Colonic mucosa (tissue), 4 donors: ENCODE data around the gene JAG2. TPM values are rescaled to one million over a fixed set of nuclear protein-coding genes. Genes with fewer than 3 reads are reported as not detected.

Experiments used
- DNase-seq: peaks from one replicate; pipeline ENCODE4 v3.0.0-alpha.2; 2020
- H3K27ac ChIP-seq: fragments of 200-600 bp; one replicate; pipeline ENCODE4 v1.8.0; 2021
- H3K27me3 ChIP-seq: fragments of 200-600 bp; one replicate; pipeline ENCODE4 v1.8.0; 2021
- H3K36me3 ChIP-seq: fragments of 200-600 bp; one replicate; pipeline ENCODE4 v1.8.0; 2021
- H3K4me1 ChIP-seq: fragments of 200-600 bp; one replicate; pipeline ENCODE4 v1.8.0; 2021; ENCODE audit warnings: mild to moderate bottlenecking
- H3K4me3 ChIP-seq: fragments of 200-600 bp; one replicate; pipeline ENCODE4 v1.8.0; 2021
- H3K9ac ChIP-seq, 2 donors: one replicate each; pipeline ENCODE4 v1.7.0; 2013; ENCODE audit warnings: control low read depth in 2 of 2, low read depth in 2 of 2, low read length in 2 of 2
- H3K9me3 ChIP-seq: fragments of 200-600 bp; one replicate; pipeline ENCODE4 v1.8.0; 2021
- intact Hi-C: fragments of 100-400 bp; cut with DNase I; formaldehyde crosslinking; loops from one replicate; pipeline ENCODE4 v1.14.1; 2022
- total RNA-seq, 2 donors: library from RNA; stranded (reverse); fragmentation: NEBNext Ultra II Directional in 1 of 2; extraction: Animal tissue kit (Norgen Biotek cat#: 25700) in 1 of 2; gene quantifications; one replicate each; pipeline ENCODE4 v1.2.1, GENCODE V29; 2021
- TF ChIP-seq, protein P1 (sequence below): fragments of 200-600 bp; IDR thresholded peaks from one replicate; pipeline ENCODE4 v1.8.0; 2022; ENCODE audit warnings: antibody characterized with exemption, mild to moderate bottlenecking
- donor health status: healthy.
- donor health status: DM: no; HTN: no; CAD: no.
- donor health status: DM: no; HTN: no; CAD: no.

JAG2 gene
- total RNA-seq, 2 donors from 2014 or later, result 8.2 to 11.0 TPM

DNA sequence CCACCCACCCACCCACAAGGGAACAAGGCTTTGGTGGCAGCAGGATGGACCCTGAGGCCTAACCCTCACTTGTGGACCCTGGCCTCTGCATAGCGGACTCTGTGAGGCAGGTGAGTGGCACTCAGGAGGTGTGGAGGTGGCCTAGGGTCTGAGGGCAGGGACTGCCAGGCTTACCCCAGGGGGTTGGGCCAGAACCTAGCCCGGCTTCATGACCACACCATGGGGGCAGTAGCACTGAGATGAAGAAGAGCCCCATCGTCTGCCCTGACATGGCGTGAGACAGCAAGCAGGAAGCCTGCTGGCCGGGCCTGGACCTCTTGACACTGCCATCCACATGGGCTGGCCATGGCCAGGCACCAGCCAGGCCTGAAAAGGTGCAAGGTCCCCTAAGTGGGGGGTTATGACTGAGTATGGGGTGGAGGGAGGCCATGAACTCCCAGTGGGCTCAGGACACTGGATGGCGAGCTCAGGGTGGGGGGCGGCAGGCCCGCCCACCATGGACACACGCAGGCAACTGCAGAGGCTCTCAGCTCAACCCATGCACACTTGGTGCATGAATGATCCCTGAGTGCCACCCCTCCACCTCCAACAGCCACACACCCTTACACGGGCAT is 29.3 kb downstream of the JAG2 start:
- no peak for DNase-seq
- H3K9me3 ChIP-seq, result no peaks in the 10 kb centered on the region
- no peak overlapping the region for H3K27ac ChIP-seq
- no peaks in the 10 kb centered on the region for H3K4me1 ChIP-seq
- H3K4me3 ChIP-seq, result no peak overlapping the region
- no peaks in the 10 kb centered on the region for H3K27me3 ChIP-seq
- H3K36me3 ChIP-seq, result no peaks in the 10 kb centered on the region
- intact Hi-C loops, result no loop called here
- TF ChIP-seq, protein P1, sequence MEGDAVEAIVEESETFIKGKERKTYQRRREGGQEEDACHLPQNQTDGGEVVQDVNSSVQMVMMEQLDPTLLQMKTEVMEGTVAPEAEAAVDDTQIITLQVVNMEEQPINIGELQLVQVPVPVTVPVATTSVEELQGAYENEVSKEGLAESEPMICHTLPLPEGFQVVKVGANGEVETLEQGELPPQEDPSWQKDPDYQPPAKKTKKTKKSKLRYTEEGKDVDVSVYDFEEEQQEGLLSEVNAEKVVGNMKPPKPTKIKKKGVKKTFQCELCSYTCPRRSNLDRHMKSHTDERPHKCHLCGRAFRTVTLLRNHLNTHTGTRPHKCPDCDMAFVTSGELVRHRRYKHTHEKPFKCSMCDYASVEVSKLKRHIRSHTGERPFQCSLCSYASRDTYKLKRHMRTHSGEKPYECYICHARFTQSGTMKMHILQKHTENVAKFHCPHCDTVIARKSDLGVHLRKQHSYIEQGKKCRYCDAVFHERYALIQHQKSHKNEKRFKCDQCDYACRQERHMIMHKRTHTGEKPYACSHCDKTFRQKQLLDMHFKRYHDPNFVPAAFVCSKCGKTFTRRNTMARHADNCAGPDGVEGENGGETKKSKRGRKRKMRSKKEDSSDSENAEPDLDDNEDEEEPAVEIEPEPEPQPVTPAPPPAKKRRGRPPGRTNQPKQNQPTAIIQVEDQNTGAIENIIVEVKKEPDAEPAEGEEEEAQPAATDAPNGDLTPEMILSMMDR, result no peak
- H3K9ac ChIP-seq, result no peak overlapping the region

DNA sequence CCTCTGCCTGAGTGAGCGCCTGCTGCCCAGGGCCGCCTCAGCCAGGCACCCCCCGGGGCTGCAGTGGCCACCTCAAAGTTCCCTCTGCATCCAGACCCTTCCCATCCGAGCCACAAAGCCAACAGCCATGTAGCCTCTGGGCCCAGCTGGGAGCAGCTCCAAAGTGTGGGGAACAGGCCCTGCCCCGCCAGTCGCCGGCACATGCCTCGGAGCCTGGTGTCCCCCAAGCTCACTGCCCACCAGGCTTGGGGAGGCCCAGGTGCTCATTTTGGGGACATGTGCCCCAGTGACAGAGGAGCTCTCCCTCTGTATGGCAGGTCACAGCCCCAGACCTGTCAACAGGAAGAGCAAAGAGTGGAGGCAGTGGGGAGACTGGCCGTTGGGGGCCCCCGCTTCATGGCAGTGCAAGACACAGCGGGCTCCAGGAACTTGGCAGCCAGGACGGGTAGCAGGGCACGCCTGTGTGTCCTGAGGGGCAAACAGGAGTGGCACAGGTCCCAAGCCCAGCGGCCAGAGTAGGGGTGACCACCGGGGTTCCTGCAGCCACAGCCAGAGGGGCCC is 29.9 kb downstream of the JAG2 start:
- intact Hi-C loops, result no loop called here
- DNase-seq, result no peak
- no peak overlapping the region for H3K27ac ChIP-seq

DNA sequence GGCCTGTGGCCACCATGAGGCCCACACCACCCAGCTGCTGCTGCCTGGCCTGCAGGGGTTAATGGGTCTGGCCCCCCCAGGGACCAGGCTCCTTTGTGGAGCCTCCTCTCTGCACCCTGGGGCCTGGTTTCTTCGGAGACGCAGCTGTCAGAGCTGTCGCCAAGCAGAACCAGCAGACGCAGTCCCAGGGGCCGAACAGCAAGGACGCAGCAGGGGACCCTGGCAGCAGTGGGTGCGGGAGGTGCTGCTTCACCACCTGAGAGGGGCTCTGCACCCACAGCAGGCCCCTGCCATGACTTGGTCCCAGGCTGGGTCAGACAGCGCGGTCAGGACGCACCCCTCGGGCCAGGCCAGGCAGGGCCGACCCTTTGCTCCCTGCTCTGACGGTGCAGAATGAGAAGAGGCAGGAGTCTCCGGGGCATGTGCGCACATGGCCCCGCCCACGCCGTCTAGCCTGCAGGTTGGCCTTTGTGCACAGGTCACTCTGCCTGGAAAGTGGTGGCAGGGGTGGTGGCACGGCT is 30.5 kb downstream of the JAG2 start:
- Histone ChIP-seq H3K4me1 (no peaks in the 10 kb centered on the region), H3K9ac (no peak overlapping the region), H3K27ac (no peak overlapping the region), H3K27me3 (peaks cover 3% of the 10 kb centered on the region), H3K36me3 (no peaks in the 10 kb centered on the region), H3K4me3 (no peak overlapping the region), H3K9me3 (no peaks in the 10 kb centered on the region)
- TF ChIP-seq, protein P1, result no peak
- intact Hi-C loops, result no loop called here
- DNase-seq, result no peak

More for the DNA sequence above, 29.9 kb downstream of the JAG2 start:
- Histone ChIP-seq H3K9ac (no peak overlapping the region), H3K27me3 (peaks cover 3% of the 10 kb centered on the region), H3K4me1 (no peaks in the 10 kb centered on the region), H3K9me3 (no peaks in the 10 kb centered on the region), H3K4me3 (no peak overlapping the region), H3K36me3 (no peaks in the 10 kb centered on the region)
- TF ChIP-seq, protein P1, result no peak

DNA sequence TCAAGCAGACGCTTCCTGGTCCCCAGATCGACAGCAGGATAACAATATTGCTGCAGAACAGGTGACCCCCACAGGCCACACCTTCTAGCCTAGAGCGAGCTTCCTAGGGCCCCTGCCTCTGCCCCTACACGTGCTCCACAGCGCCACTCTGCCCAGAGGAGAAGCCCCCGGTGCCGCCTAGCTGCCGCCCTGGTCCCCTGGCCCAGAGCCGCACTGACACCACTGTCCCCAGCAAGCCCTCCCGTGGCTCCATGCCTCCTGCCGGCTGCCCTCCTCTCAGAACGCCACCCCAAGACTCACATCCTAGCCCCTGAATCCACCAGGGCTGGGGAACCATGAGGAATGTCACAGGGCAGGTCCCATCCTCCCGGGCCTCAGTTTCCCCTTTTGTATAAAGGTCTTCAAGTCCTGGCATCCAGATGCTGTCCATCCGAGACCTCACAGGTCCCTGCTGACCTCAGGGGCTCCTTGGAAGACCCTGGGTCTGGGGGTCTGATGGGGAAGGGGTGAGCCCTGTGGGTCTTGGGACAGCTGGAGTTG is 31.0 kb downstream of the JAG2 start:
- no peaks in the 10 kb centered on the region for H3K9me3 ChIP-seq
- no peaks in the 10 kb centered on the region for H3K36me3 ChIP-seq
- no peak overlapping the region for H3K27ac ChIP-seq
- no peak overlapping the region for H3K4me3 ChIP-seq
- no peak overlapping the region for H3K9ac ChIP-seq
- TF ChIP-seq, protein P1, result no peak
- no peaks in the 10 kb centered on the region for H3K4me1 ChIP-seq
- intact Hi-C loops, result no loop called here
- DNase-seq, result no peak
- H3K27me3 ChIP-seq, result peaks cover 3% of the 10 kb centered on the region

DNA sequence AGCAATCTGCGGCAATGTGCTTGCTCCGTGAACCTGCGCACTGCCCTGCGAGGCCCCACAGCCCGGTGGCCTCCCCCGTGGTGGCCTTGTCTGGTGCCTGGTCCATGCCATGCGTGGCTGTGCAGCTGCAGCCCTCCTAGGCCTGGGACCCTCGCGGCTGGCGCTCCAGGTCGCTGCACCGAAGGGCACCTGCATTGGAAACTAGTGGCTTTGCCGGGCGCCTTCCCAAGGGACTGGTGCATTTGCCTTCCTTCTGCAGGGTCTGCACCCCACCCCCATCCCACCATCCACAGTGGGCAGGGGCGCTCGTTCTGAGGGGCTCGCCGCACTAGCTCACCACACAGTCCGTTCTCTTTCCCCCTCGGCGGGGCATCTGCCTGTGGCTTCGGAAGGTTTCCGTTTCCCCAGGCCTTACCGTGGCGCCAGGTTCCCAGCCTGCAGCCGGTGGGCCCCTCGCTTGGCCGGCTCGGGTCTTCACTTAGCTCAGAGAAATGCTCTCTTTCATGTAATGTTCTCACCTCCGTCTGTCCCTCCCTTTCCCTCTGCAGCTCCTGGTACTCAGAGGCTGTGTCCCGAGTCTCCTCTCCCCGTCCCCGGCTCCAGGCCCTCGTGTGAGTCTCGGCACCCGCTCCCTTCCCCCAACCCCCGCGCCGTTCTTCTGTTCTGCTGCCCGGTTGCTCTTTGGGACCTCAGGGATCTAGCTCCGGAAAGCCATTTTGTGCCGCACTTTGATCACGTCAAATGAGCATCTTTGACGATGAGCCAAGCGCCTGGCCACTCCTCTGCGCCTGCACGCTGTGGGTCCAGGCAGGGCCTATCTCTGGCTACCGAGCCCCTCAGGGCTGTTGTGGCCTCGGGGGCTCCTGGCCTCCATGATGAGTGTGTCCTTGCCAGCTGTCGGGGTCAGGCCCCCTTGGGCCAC is 31.9 kb downstream of the JAG2 start:
- Histone ChIP-seq H3K9ac (no peak overlapping the region), H3K36me3 (no peaks in the 10 kb centered on the region), H3K9me3 (no peaks in the 10 kb centered on the region), H3K27ac (no peak overlapping the region), H3K4me1 (no peaks in the 10 kb centered on the region), H3K27me3 (peaks cover 3% of the 10 kb centered on the region), H3K4me3 (no peak overlapping the region)
- intact Hi-C loops, result no loop called here
- TF ChIP-seq, protein P1, result no peak
- DNase-seq, result no peak
